HCEC 1CT (cell line): ENCODE measurements around the gene AQP2.

Experiments
- DNase-seq: peaks from one replicate; pipeline ENCODE4 v3.0.0-alpha.2; 2017

Gene AQP2

GRCh38 chr12:49920915-49921286 lies 29.6 kb upstream of the AQP2 start:
- no peak for DNase-seq

DNA sequence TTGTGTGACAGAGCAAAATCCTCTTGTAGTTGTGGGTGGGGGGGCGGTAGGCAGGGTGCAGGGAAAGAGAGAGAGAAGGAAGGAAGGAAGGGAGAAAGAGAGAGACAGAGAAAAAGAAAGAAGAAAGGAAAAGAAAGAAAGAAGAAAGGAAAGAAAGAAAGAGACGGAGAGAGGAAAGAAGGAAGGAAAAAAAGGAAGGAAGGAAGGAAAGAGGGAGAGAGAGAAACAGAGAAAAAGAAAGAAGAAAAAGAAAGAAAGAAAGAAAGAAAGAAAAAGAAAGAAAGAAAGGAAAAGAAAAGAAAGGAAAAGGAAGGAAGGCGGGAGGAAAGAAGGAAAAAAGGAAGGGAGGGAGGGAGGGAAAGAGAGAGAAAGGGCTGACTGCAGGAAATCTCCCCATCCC lies 29.2 kb upstream of the AQP2 start:
- DNase-seq = no peak

GRCh38 chr12:49921936-49922335 lies 28.6 kb upstream of the AQP2 start:
- DNase-seq = no peak

GRCh38 chr12:49922349-49923034 lies 28.0 kb upstream of the AQP2 start:
- DNase-seq = no peak

DNA sequence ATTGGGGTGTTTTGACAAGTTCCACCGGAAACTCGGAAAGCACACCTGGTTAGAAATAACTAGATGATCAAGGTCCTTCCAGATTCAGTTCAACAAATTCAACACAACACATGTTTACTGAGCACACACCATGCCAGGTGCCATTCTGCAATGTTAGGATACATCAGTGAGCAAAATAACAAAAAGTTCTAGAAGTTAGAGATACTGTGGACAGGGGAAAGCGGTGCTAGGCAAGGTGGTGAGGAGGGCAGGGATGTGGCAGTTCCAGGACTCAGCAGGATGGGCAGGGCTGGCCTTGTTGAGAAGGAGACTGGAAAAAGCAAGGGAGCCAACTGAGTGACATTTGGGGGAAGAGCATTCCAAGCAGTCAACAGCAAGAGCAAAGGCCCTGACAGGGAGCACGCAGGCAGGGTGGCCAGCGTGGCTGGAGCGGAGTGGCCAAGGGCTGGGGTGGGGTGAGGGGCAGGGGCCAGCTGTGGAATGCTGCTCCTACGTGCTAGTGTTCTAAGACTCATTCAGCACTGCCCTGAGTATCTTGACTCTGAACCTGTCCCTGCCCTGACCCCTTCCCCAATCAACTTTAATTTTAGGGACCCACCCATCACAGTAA lies 27.4 kb upstream of the AQP2 start:
- DNase-seq = no peak

GRCh38 chr12:49923880-49924556 lies 26.5 kb upstream of the AQP2 start:
- no peak for DNase-seq

DNA sequence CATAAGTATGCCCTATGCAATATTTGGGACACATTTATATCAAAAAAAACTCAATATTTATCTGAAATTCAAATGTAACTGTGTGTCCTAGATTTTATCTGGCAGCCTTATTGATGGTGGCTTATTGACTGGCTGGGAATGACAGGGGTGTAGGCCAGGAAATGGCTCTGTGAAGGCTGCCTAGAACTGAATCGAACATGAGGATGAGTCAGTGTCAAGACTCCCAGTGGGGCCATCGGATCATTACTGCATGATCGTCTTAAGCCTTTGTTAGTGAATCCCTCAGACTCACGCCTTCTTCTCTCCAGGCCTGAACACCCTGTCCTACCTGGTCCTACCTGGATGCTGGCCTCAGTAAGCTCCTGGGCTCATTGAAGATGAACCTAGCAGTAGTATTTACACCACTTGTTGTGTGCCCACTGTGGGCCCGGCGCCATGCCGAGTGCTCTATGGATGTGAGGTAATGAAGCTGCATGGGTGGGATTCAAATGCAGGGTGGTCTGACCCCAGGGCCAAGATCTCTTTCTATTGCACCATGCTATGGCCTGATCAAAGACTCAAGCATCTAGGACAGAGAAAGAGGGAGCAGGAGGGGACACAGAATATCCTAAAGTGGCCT lies 25.8 kb upstream of the AQP2 start:
- no peak for DNase-seq

- no peak for DNase-seq
These were observed 24.9 kb upstream of the AQP2 start for GRCh38 chr12:49925433-49926204.

DNA sequence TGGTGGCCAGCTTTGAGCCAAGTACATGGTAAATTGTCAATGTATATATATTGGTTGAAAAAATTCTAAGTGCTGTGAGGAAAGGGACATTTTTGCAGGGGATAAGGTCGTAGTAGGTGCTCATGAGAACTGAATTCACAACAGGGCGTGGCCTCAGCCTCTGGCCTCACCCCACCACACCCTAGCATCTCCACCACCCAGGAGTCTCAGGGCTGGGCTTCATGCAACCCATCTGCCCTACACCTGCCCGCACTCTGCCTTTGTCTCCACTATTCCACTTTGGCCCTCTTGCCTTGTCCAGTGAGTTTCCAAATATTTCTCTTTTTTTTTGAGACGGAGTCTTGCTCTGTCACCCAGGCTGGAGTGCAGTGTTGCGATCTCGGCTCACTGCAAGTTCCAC lies 22.1 kb upstream of the AQP2 start:
- no peak for DNase-seq

DNA sequence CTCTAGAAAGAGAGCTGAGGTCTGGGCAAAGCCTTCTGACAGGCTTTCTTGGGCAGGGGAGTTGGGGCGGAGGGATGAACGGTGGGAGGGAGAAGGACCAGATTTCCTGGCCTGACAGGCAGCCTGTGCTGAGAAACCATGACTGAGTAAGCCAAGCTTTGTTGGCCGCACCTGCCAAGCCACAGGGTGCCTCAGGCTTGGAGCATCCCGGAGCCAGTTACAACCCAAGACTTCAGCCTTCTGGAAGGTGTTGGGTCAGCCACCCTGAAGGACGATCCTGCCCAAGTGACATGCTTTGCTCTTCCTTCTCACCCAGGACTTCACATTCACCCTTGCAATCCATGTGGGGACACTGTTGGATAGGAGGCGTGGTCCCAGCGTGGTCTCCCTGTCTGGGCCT lies 21.0 kb upstream of the AQP2 start:
- DNase-seq = no peak

- DNase-seq = peak; percentile 56
These were observed 19.8 kb upstream of the AQP2 start for GRCh38 chr12:49930515-49931288.

GRCh38 chr12:49932023-49932422 lies 18.5 kb upstream of the AQP2 start:
- DNase-seq = no peak

GRCh38 chr12:49932533-49933130 lies 17.9 kb upstream of the AQP2 start:
- DNase-seq = no peak

DNA sequence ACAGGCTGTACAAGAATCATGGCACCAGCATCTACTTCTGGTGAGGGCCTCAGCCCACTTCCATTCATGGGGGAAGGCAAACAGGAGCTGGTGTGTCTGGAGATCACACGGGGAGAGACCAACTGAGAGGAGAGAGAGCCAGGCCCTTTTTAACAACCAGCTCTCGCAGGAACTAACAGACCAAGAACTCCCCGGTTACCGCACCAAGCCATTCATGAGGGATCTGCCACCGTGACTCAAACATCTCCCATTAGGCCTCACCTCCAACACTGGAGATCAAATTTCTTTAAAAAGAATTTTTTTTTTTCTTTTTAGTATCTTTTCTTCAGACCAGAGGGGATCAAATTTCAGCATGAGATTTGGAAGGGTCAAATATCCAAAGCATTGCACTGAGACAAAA lies 16.7 kb upstream of the AQP2 start:
- peak; percentile 14 for DNase-seq

DNA sequence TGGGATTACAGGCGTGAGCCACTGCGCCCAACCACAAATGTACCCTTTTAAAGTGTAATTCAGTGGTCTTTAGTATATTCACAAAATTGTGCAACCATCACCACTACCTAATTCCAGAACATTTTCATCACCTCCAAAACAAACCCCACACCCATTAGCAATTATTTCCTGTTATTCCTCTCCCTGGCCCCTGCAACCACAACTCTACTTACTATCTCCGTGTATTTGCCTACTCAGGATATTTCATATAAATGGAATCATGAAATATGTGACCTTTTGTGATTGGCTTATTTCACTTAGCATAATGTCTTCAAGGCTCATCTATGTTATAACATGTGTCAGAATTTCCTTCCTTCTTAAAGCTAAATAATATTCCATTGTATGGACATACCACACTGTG lies 16.0 kb upstream of the AQP2 start:
- no peak for DNase-seq

DNA sequence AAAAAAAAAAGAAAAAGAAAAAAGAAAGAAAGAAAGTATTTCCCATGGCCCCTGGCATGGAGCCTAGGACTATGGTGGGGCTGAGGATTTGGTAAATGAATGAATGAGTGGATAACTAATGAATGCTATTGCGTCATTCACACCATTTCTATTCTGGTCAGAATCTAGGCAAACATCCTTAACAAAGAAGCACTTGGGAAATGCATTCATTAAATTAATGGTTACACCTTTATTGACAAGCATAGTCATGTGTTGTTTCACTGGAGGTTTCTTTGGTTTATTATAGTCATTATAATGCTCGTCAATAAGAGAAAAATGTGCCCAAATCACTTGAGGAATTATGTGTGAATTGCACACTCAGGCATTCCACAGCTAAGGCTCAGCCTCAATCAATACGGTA lies 13.6 kb upstream of the AQP2 start:
- DNase-seq = no peak

- no peak for DNase-seq
These were observed 12.8 kb upstream of the AQP2 start for GRCh38 chr12:49937639-49938300.

GRCh38 chr12:49939307-49939706 lies 11.2 kb upstream of the AQP2 start:
- DNase-seq = no peak

GRCh38 chr12:49939707-49940106 lies 10.8 kb upstream of the AQP2 start:
- DNase-seq = no peak

DNA sequence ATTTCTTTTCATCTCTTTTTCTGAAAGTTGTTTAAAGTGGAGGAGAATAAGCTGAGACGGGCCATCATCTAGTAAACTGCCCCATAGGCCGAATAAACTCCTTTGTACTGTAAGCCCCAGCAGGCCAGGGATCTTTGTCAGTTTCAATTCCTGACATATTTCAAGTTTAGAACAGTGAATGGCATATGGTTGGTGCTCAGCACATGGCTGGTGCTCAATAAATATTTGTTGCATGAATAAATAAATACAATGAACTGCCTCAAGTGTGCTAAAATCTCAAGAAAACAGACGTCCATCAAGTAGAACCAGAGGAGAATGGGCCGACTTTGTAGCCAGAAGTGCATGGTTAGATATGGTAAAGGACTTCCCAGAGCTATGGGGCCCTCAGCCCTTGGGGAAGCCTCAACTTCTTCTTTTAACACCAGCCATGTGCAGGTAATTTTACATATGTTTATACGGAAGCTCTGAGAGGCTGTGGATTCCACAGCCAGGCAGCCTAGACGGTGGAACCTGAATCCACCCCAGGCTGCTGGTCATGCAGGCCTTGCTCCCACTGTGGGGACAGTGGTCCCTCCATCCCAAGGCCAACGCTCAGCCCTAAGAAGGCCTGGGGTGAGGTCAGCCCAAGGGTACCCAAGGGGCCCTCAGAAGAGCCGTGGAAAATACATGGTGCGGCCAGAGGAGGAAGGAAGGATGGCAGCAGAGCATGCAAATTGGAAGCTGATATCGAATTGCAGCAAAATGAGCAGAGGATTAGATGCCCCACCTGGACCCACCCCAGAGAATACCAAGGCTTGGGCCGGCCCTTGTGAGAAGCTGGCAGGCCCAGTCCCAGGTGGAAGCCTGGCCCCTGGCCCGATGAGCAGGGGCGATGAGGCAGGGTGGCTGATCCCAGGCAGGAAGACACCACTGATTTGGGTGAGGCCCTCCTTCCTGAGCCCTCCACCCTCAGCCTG lies 8.7 kb upstream of the AQP2 start:
- DNase-seq = no peak
